GM23338 (cell line): Measurements from ENCODE around the gene CD99L2. TPM values are rescaled to one million over a fixed set of nuclear protein-coding genes. Genes with fewer than 3 reads are reported as not detected.

ENCODE experiments used
- ATAC-seq: fragments of 200-7000 bp; cut with Tn5 transposase; 3 replicates; pipeline ENCODE4 v1.9.1; 2020
- DNase-seq: peaks from one replicate; pipeline ENCODE4 v3.0.0-alpha.2; 2015; ENCODE audit warnings: low spot score
- H2AFZ ChIP-seq: fragments of 200-600 bp; sonication (generic); 2 replicates; pipeline ENCODE4 v1.8.0; 2016; ENCODE audit warnings: antibody characterized with exemption, mild to moderate bottlenecking, moderate library complexity
- H3F3A ChIP-seq: fragments of 200-600 bp; sonication (generic); replicated peaks from 2 replicates; pipeline ENCODE4 v1.8.0; 2017; ENCODE audit warnings: antibody characterized with exemption, mixed run types, low read depth
- H3K27ac ChIP-seq: fragments of 200-600 bp; sonication (generic); 2 replicates; pipeline ENCODE4 v1.6.1; 2016; ENCODE audit warnings: low read depth
- H3K27me3 ChIP-seq: fragments of 200-600 bp; sonication (generic); 2 replicates; pipeline ENCODE4 v1.8.0; 2016; ENCODE audit warnings: mild to moderate bottlenecking, mixed run types, moderate library complexity; ENCODE audit not compliant: insufficient read depth
- H3K36me3 ChIP-seq: fragments of 200-600 bp; sonication (generic); 2 replicates; pipeline ENCODE4 v1.8.0; 2016; ENCODE audit warnings: mild to moderate bottlenecking; ENCODE audit not compliant: insufficient read depth
- H3K4me1 ChIP-seq: fragments of 200-600 bp; sonication (generic); 2 replicates; pipeline ENCODE4 v1.8.0; 2016; ENCODE audit warnings: mild to moderate bottlenecking, moderate library complexity; ENCODE audit not compliant: insufficient read depth
- H3K4me2 ChIP-seq: fragments of 200-600 bp; sonication (generic); 2 replicates; pipeline ENCODE4 v1.7.1; 2017; ENCODE audit warnings: mixed run types
- H3K4me3 ChIP-seq: fragments of 200-600 bp; sonication (generic); 2 replicates; pipeline ENCODE4 v1.6.1; 2016; ENCODE audit warnings: mixed run types
- H3K79me2 ChIP-seq: fragments of 200-600 bp; sonication (generic); replicated peaks from 2 replicates; pipeline ENCODE4 v1.8.0; 2017; ENCODE audit warnings: mild to moderate bottlenecking; ENCODE audit not compliant: insufficient read depth
- H3K9me2 ChIP-seq: fragments of 200-600 bp; sonication (generic); 2 replicates; pipeline ENCODE4 v1.8.0; 2017; ENCODE audit not compliant: insufficient read depth
- H4K20me1 ChIP-seq: fragments of 200-600 bp; sonication (generic); replicated peaks from 2 replicates; pipeline ENCODE4 v1.8.0; 2017; ENCODE audit warnings: mild to moderate bottlenecking; ENCODE audit not compliant: insufficient read depth
- H3K27ac Mint-ChIP-seq: 2 replicates; pipeline ENCODE4 v1.8.0; 2020; ENCODE audit warnings: inconsistent platforms, mild to moderate bottlenecking, moderate library complexity, mixed read lengths
- H3K27me3 Mint-ChIP-seq: 3 replicates; pipeline ENCODE4 v1.8.0; 2022; ENCODE audit warnings: low read depth, mild to moderate bottlenecking, moderate library complexity, mixed read lengths, inconsistent platforms; ENCODE audit not compliant: insufficient read depth, poor library complexity
- H3K36me3 Mint-ChIP-seq: 3 replicates; pipeline ENCODE4 v1.8.0; 2021; ENCODE audit warnings: low read depth, mild to moderate bottlenecking, inconsistent platforms, moderate library complexity, mixed read lengths
- H3K4me1 Mint-ChIP-seq: 3 replicates; pipeline ENCODE4 v1.8.0; 2020; ENCODE audit warnings: mild to moderate bottlenecking, inconsistent platforms, mixed read lengths
- H3K4me3 Mint-ChIP-seq: 3 replicates; pipeline ENCODE4 v1.8.0; 2021; ENCODE audit warnings: moderate library complexity, mild to moderate bottlenecking, inconsistent platforms, mixed read lengths
- H3K9me3 Mint-ChIP-seq: 3 replicates; pipeline ENCODE4 v1.8.0; 2020; ENCODE audit warnings: moderate library complexity, mild to moderate bottlenecking, inconsistent platforms, mixed read lengths
- CREB1 ChIP-seq: fragments of 250-450 bp; sonication (Bioruptor Pico); IDR thresholded peaks from 2 replicates; pipeline ENCODE4 v1.5.0; 2020; ENCODE audit warnings: low read depth, mild to moderate bottlenecking, moderate library complexity
- ETS1 ChIP-seq: IDR thresholded peaks from 2 replicates; pipeline ENCODE4 v1.6.1; 2016; ENCODE audit warnings: antibody characterized with exemption
- EZH2phosphoT487 ChIP-seq: fragments of 200-600 bp; sonication (generic); IDR thresholded peaks from one replicate; pipeline ENCODE4 v1.8.1; 2018; ENCODE audit warnings: antibody characterized with exemption; ENCODE audit not compliant: unreplicated experiment
- POLR2AphosphoS5 ChIP-seq: IDR thresholded peaks from 2 replicates; pipeline ENCODE4 v1.6.1; 2016; ENCODE audit warnings: antibody characterized with exemption, low read depth
- ZNF114 ChIP-seq: fragments of 250-450 bp; sonication (Bioruptor Pico); IDR thresholded peaks from 2 replicates; pipeline ENCODE4 v1.5.0; 2020; ENCODE audit warnings: mild to moderate bottlenecking, moderate library complexity
- polyA plus RNA-seq: library from polyadenylated mRNA; unstranded; fragments of >200 nt; fragmentation: Nextera tagmentation; extraction: Ambion mirVana; gene quantifications from 2 replicates; pipeline ENCODE4 v1.2.1, GENCODE V29; 2016
- total RNA-seq: library from RNA; depleted of rRNA; stranded (reverse); fragments of >200 nt; shearing (Covaris generic); gene quantifications from 2 replicates; pipeline ENCODE4 v1.2.3, GENCODE V29; 2014
- TF ChIP-seq, protein P1 (sequence below), 2 experiments: fragments of 200-600 bp in 1 of 2; sonication (generic) in 1 of 2; conservative IDR thresholded peaks; 2 replicates each; pipeline versions ENCODE4 v1.5.1 to v1.6.1; 2016 to 2017; ENCODE audit warnings: antibody characterized with exemption in 2 of 2, low read depth in 2 of 2, mild to moderate bottlenecking in 2 of 2, moderate library complexity in 1 of 2
- TF ChIP-seq, protein P2 (sequence below): fragments of 250-450 bp; sonication (Bioruptor Pico); IDR thresholded peaks from 2 replicates; pipeline ENCODE4 v1.5.0; 2020; ENCODE audit warnings: mild to moderate bottlenecking, moderate library complexity

Gene CD99L2
- total and polyA plus RNA-seq, 2 experiments from 2014 or later = 2.6 to 6.4 TPM

- TF ChIP-seq ETS1 = no peak
- TF ChIP-seq, protein P1, sequence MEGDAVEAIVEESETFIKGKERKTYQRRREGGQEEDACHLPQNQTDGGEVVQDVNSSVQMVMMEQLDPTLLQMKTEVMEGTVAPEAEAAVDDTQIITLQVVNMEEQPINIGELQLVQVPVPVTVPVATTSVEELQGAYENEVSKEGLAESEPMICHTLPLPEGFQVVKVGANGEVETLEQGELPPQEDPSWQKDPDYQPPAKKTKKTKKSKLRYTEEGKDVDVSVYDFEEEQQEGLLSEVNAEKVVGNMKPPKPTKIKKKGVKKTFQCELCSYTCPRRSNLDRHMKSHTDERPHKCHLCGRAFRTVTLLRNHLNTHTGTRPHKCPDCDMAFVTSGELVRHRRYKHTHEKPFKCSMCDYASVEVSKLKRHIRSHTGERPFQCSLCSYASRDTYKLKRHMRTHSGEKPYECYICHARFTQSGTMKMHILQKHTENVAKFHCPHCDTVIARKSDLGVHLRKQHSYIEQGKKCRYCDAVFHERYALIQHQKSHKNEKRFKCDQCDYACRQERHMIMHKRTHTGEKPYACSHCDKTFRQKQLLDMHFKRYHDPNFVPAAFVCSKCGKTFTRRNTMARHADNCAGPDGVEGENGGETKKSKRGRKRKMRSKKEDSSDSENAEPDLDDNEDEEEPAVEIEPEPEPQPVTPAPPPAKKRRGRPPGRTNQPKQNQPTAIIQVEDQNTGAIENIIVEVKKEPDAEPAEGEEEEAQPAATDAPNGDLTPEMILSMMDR (conservative IDR thresholded peaks at IDR 0.05; ENCODE audit: low read depth in 2 of 2) = no peak
- TF ChIP-seq CREB1 (CRISPR knock-in tag) = no peak
- no peak for TF ChIP-seq POLR2AphosphoS5
- TF ChIP-seq, protein P2, sequence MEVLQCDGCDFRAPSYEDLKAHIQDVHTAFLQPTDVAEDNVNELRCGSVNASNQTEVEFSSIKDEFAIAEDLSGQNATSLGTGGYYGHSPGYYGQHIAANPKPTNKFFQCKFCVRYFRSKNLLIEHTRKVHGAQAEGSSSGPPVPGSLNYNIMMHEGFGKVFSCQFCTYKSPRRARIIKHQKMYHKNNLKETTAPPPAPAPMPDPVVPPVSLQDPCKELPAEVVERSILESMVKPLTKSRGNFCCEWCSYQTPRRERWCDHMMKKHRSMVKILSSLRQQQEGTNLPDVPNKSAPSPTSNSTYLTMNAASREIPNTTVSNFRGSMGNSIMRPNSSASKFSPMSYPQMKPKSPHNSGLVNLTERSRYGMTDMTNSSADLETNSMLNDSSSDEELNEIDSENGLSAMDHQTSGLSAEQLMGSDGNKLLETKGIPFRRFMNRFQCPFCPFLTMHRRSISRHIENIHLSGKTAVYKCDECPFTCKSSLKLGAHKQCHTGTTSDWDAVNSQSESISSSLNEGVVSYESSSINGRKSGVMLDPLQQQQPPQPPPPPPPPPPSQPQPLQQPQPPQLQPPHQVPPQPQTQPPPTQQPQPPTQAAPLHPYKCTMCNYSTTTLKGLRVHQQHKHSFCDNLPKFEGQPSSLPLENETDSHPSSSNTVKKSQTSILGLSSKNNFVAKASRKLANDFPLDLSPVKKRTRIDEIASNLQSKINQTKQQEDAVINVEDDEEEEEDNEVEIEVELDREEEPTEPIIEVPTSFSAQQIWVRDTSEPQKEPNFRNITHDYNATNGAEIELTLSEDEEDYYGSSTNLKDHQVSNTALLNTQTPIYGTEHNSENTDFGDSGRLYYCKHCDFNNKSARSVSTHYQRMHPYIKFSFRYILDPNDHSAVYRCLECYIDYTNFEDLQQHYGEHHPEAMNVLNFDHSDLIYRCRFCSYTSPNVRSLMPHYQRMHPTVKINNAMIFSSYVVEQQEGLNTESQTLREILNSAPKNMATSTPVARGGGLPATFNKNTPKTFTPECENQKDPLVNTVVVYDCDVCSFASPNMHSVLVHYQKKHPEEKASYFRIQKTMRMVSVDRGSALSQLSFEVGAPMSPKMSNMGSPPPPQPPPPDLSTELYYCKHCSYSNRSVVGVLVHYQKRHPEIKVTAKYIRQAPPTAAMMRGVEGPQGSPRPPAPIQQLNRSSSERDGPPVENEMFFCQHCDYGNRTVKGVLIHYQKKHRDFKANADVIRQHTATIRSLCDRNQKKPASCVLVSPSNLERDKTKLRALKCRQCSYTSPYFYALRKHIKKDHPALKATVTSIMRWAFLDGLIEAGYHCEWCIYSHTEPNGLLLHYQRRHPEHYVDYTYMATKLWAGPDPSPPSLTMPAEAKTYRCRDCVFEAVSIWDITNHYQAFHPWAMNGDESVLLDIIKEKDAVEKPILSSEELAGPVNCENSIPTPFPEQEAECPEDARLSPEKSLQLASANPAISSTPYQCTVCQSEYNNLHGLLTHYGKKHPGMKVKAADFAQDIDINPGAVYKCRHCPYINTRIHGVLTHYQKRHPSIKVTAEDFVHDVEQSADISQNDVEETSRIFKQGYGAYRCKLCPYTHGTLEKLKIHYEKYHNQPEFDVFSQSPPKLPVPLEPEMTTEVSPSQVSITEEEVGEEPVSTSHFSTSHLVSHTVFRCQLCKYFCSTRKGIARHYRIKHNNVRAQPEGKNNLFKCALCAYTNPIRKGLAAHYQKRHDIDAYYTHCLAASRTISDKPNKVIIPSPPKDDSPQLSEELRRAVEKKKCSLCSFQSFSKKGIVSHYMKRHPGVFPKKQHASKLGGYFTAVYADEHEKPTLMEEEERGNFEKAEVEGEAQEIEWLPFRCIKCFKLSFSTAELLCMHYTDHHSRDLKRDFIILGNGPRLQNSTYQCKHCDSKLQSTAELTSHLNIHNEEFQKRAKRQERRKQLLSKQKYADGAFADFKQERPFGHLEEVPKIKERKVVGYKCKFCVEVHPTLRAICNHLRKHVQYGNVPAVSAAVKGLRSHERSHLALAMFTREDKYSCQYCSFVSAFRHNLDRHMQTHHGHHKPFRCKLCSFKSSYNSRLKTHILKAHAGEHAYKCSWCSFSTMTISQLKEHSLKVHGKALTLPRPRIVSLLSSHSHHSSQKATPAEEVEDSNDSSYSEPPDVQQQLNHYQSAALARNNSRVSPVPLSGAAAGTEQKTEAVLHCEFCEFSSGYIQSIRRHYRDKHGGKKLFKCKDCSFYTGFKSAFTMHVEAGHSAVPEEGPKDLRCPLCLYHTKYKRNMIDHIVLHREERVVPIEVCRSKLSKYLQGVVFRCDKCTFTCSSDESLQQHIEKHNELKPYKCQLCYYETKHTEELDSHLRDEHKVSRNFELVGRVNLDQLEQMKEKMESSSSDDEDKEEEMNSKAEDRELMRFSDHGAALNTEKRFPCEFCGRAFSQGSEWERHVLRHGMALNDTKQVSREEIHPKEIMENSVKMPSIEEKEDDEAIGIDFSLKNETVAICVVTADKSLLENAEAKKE (CRISPR knock-in tag) = no peak
- TF ChIP-seq ZNF114 (CRISPR knock-in tag) = no peak
- TF ChIP-seq EZH2phosphoT487 = no peak
- no peaks in the 10 kb centered on the region for H3K9me2 ChIP-seq
- no peak for ATAC-seq
Measured at GRCh38 chrX:150821971-150822370, 76.5 kb downstream of the CD99L2 start.

More at GRCh38 chrX:150821971-150822370, 76.5 kb downstream of the CD99L2 start:
- Mint-ChIP-seq H3K36me3 (peaks cover 32% of the 10 kb centered on the region; the same call in 2 of the 3 replicates), H3K27me3 (peaks cover 2% of the 10 kb centered on the region), H3K4me3 (no peak overlapping the region), H3K4me1 (no peaks in the 10 kb centered on the region), H3K9me3 (peaks cover 8% of the 10 kb centered on the region; the same call in 2 of the 3 replicates), H3K27ac (no peak overlapping the region)
- no peaks in the 10 kb centered on the region for H3K79me2 ChIP-seq
- no peak overlapping the region for H3K4me2 ChIP-seq
- H4K20me1 ChIP-seq = no peaks in the 10 kb centered on the region
- H2AFZ ChIP-seq = no peak overlapping the region
- H3K36me3 ChIP-seq = no peaks in the 10 kb centered on the region; the same call in none of the 2 replicates
- no peaks in the 10 kb centered on the region for H3F3A ChIP-seq
- no peak for DNase-seq
- no peak overlapping the region for H3K4me3 ChIP-seq
- H3K27me3 ChIP-seq = no peaks in the 10 kb centered on the region
- H3K4me1 ChIP-seq = no peaks in the 10 kb centered on the region
- H3K27ac ChIP-seq = no peak overlapping the region
